Hepatocyte (in vitro differentiated cells): ENCODE results near the gene BAG5. TPM values are rescaled to one million over a fixed set of nuclear protein-coding genes. Genes with fewer than 3 reads are reported as not detected.

Experiments used
- DNase-seq: peaks from one replicate; pipeline ENCODE4 v3.0.0-alpha.2; 2016; ENCODE audit warnings: low spot score
- H2AFZ ChIP-seq: fragments of 200-600 bp; sonication (generic); 2 replicates; pipeline ENCODE4 v1.6.0; 2016; ENCODE audit warnings: antibody characterized with exemption, mild to moderate bottlenecking
- H3K27ac ChIP-seq: fragments of 200-600 bp; sonication (generic); 2 replicates; pipeline ENCODE4 v1.5.1; 2016; ENCODE audit warnings: mild to moderate bottlenecking
- H3K27me3 ChIP-seq: fragments of 200-600 bp; sonication (generic); 2 replicates; pipeline ENCODE4 v1.6.1; 2016
- H3K36me3 ChIP-seq: fragments of 200-600 bp; sonication (generic); replicated peaks from 2 replicates; pipeline ENCODE4 v1.5.1; 2016; ENCODE audit warnings: low read depth; ENCODE audit not compliant: insufficient read depth
- H3K4me1 ChIP-seq: fragments of 200-600 bp; sonication (generic); 2 replicates; pipeline ENCODE4 v1.5.1; 2016; ENCODE audit warnings: mild to moderate bottlenecking, moderate library complexity; ENCODE audit not compliant: insufficient read depth
- H3K4me2 ChIP-seq: fragments of 200-600 bp; sonication (generic); 2 replicates; pipeline ENCODE4 v1.6.0; 2016
- H3K4me3 ChIP-seq: fragments of 200-600 bp; sonication (generic); 2 replicates; pipeline ENCODE4 v1.5.1; 2016; ENCODE audit warnings: mild to moderate bottlenecking
- H3K79me2 ChIP-seq: fragments of 200-600 bp; sonication (generic); 2 replicates; pipeline ENCODE4 v1.6.0; 2017; ENCODE audit warnings: mild to moderate bottlenecking
- H3K9me2 ChIP-seq: fragments of 200-600 bp; sonication (generic); replicated peaks from 2 replicates; pipeline ENCODE4 v1.6.0; 2017; ENCODE audit warnings: mild to moderate bottlenecking; ENCODE audit not compliant: insufficient read depth
- H3K9me3 ChIP-seq: fragments of 200-600 bp; sonication (generic); 2 replicates; pipeline ENCODE4 v1.5.1; 2016; ENCODE audit warnings: low read depth, mild to moderate bottlenecking
- H4K20me1 ChIP-seq: fragments of 200-600 bp; sonication (generic); 2 replicates; pipeline ENCODE4 v1.6.0; 2016; ENCODE audit warnings: mild to moderate bottlenecking; ENCODE audit not compliant: insufficient read depth, poor library complexity, severe bottlenecking
- CTCF ChIP-seq: fragments of 200-600 bp; sonication (generic); IDR thresholded peaks from 2 replicates; pipeline ENCODE4 v1.5.1; 2016; ENCODE audit warnings: antibody characterized with exemption, mild to moderate bottlenecking; ENCODE audit not compliant: poor library complexity
- EZH2 ChIP-seq: fragments of 200-600 bp; sonication (generic); IDR thresholded peaks from 2 replicates; pipeline ENCODE4 v1.6.1; 2016; ENCODE audit warnings: antibody characterized with exemption, mild to moderate bottlenecking, borderline replicate concordance
- EZH2phosphoT487 ChIP-seq: fragments of 200-600 bp; sonication (generic); IDR thresholded peaks from one replicate; pipeline ENCODE4 v1.6.1; 2018; ENCODE audit warnings: antibody characterized with exemption, mild to moderate bottlenecking, low read depth, moderate library complexity; ENCODE audit not compliant: unreplicated experiment, severe bottlenecking
- WGBS: methylation state at CpG from one replicate; pipeline ENCODE4 v1.1.6; 2016; ENCODE audit warnings: low lambda C conversion rate; ENCODE audit errors: missing lambda C conversion rate; 5-methylcytosine and 5-hydroxymethylcytosine counted together
- polyA plus RNA-seq: library from polyadenylated mRNA; unstranded; fragments of >200 nt; fragmentation: Nextera tagmentation; extraction: Ambion mirVana; gene quantifications from 2 replicates; pipeline ENCODE4 v1.2.1, GENCODE V29; 2016
- total RNA-seq: library from RNA; depleted of rRNA; stranded (reverse); fragments of >200 nt; gene quantifications from 2 replicates; pipeline ENCODE4 v1.2.3, GENCODE V29; 2014

BAG5 gene
- total and polyA plus RNA-seq, 2 experiments from 2014 or later = 13.9 to 27.4 TPM

GRCh38 chr14:103547941-103548462, 14.5 kb downstream of the BAG5 start:
- Histone ChIP-seq H3K79me2 (no peaks in the 10 kb centered on the region), H3K27ac (no peak overlapping the region), H3K4me1 (peaks cover 4% of the 10 kb centered on the region), H4K20me1 (no peaks in the 10 kb centered on the region), H3K4me3 (no peak overlapping the region), H3K9me3 (no peaks in the 10 kb centered on the region), H3K27me3 (no peaks in the 10 kb centered on the region), H2AFZ (no peak overlapping the region), H3K36me3 (no peaks in the 10 kb centered on the region), H3K4me2 (no peak overlapping the region), H3K9me2 (no peaks in the 10 kb centered on the region)
- no peak for TF ChIP-seq EZH2
- TF ChIP-seq EZH2phosphoT487 = no peak
- TF ChIP-seq CTCF = no peak
- WGBS = 87% methylated on average over 17 of the region's 18 CpGs
- DNase-seq = no peak

GRCh38 chr14:103547455-103547940, 15.0 kb downstream of the BAG5 start:
- H3K27me3 ChIP-seq = no peaks in the 10 kb centered on the region
- no peak overlapping the region for H3K4me2 ChIP-seq
- H3K9me2 ChIP-seq = no peaks in the 10 kb centered on the region
- H3K4me1 ChIP-seq = peaks cover 8% of the 10 kb centered on the region
- H4K20me1 ChIP-seq = no peaks in the 10 kb centered on the region
- no peak overlapping the region for H3K27ac ChIP-seq
- no peaks in the 10 kb centered on the region for H3K79me2 ChIP-seq
- no peaks in the 10 kb centered on the region for H3K36me3 ChIP-seq
- WGBS = 89% methylated on average over 11 of the region's 11 CpGs
- no peak overlapping the region for H2AFZ ChIP-seq
- H3K9me3 ChIP-seq = no peaks in the 10 kb centered on the region
- no peak for DNase-seq
- no peak overlapping the region for H3K4me3 ChIP-seq
- no peak for TF ChIP-seq EZH2phosphoT487
- TF ChIP-seq CTCF = no peak
- no peak for TF ChIP-seq EZH2

GRCh38 chr14:103546652-103547454, 15.6 kb downstream of the BAG5 start:
- peak; percentile 77 for DNase-seq

More at GRCh38 chr14:103546652-103547454, 15.6 kb downstream of the BAG5 start:
- Histone ChIP-seq H3K9me3 (no peaks in the 10 kb centered on the region), H3K79me2 (no peaks in the 10 kb centered on the region), H2AFZ (no peak overlapping the region), H3K27ac (no peak overlapping the region), H3K36me3 (no peaks in the 10 kb centered on the region), H3K4me3 (no peak overlapping the region), H3K27me3 (no peaks in the 10 kb centered on the region), H4K20me1 (no peaks in the 10 kb centered on the region), H3K9me2 (no peaks in the 10 kb centered on the region), H3K4me2 (no peak overlapping the region), H3K4me1 (peaks cover 14% of the 10 kb centered on the region)
- WGBS = 25% methylated on average over 21 of the region's 21 CpGs
- peak; percentile 99 for TF ChIP-seq CTCF
- TF ChIP-seq EZH2 = no peak
